Fibroblast of skin of scalp (primary cell): ENCODE results near the gene RALB. TPM values are rescaled to one million over a fixed set of nuclear protein-coding genes. Genes with fewer than 3 reads are reported as not detected.

ENCODE experiments used
- DNase-seq: peaks from one replicate; pipeline ENCODE4 v3.0.0-alpha.2; 2013
- polyA plus RNA-seq, 2 experiments: library from polyadenylated mRNA; unstranded; fragments of 120-200 nt; gene quantifications; one replicate each; pipeline ENCODE4 v1.2.1, GENCODE V29; 2013; ENCODE audit not compliant: insufficient read length in 2 of 2

RALB gene, protein sequence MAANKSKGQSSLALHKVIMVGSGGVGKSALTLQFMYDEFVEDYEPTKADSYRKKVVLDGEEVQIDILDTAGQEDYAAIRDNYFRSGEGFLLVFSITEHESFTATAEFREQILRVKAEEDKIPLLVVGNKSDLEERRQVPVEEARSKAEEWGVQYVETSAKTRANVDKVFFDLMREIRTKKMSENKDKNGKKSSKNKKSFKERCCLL
- 40.0 TPM for polyA plus RNA-seq (2013, experiment 1 of 2; ENCODE audit: insufficient read length)
- polyA plus RNA-seq (2013, experiment 2 of 2; ENCODE audit: insufficient read length), result 41.0 TPM

DNA sequence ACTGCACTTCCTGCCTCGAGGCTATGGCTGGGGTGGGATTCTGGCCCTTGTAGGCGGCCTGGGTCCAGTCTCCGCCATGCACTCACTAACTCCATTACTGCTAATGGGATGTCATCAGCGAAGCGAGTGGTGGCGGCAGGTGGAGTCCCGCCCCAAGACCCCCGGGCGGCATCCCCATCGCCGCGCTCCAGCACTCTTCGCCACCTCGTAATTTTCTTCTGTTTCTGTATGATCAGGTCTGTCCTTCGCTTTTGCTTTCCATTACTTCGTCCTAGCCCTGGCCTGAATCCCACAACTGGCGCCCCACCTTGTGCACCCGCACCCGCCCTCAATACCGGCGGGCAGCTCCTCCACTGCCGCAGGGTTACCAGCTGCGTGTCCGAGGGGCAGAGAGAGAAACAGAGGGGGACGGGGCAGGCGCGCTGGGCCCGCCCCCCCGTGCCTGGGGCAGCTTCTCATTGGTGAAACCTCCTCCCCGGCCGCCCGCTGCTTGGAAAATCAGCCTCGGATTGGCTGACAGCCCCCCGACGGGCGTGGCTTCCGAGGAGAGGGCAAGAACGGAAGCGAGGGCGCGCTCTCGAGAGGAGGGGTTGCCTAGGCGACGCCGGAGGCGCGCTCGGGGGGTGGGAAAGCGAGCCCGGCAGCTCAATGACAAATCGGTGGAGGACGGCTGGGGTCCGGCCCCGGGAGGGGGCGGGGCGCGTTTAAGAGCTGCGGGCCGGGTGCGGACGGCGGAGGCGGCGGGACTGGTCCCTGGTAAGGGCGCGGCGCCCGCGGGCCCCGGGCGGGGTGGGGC is at the start of gene RALB:
Gene RALB (plus strand): TSS at position 628 of the 796 bp plus-strand sequence. CDS start 25,813 bp downstream, outside the sequence.
- DNase-seq, result peak; percentile 98

DNA sequence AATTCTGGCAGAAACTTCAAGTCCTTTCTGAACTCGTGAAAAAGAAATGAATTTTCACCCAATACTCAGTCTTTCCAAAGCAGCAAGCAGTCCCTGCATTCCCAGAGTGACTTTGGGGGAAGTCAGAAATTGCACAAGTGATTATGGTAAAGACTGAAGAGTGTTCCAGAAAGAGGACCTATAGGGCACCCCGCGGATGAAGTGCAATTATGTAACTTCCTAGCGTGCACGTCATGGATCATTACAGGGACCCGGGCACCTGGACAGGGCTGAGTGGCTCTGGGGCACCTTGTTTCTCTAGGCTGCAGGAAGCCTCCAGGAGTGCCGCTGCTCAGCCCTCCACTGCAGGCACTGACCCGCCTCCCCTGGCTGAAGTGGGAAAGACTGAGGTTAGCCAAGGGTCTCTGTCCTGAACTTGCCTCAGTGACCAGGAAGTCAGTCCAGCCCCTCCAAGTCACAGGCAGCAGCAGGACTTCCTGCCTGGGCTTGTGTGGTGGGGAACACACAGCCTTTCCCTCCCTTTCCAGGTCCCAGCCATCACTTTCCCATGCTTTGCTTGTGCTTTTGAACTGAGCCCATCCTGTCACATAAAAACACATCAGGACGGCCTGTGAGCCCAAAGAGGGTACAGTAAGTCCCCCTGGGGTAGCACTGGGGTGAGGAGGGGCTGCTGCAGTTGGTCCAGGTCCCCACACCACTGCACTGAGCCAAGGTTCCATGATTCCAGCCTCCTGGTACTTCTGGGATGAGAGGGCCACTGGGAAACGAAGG is 49.2 kb upstream of the RALB start:
- DNase-seq, result no peak

DNA sequence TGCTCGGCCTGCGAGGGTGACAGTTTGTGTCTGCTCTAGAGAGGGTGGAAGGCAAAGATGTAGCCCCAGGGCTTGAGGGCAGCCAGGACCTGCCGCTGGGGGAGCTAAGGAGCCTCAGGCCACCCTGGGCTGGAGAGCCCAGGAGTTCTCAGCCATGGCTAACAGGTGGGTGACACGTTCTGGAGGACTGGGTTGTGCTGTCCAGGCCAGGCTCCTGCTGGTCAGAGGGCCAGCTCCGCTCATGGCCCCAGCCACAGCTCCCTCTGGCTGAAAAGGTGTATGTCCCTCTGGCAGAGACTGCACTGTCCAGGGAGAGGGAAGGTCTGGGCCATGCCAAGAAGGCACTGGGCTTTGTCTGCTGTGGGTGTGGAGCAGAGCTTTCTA is 48.6 kb upstream of the RALB start:
- DNase-seq, result no peak

DNA sequence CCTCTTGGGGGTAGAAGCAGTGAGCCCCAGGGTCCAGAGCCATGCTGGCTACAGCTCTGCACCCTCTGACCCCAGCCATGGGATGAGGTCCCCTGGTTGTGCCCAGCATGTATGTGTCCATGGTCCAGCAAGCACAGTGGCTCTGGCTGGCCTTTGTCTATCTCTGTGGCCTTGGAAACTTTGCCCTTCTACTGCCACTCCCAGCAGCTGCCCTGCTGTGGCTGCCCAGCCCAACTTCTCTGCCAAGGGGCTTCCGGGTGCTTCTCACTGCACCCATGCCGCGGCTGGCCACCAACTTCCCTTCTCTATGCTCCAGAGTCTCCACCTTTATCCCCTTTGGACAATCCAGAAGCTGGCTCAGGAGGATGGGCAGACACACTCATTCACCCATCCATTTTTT is 48.2 kb upstream of the RALB start:
- DNase-seq, result no peak

DNA sequence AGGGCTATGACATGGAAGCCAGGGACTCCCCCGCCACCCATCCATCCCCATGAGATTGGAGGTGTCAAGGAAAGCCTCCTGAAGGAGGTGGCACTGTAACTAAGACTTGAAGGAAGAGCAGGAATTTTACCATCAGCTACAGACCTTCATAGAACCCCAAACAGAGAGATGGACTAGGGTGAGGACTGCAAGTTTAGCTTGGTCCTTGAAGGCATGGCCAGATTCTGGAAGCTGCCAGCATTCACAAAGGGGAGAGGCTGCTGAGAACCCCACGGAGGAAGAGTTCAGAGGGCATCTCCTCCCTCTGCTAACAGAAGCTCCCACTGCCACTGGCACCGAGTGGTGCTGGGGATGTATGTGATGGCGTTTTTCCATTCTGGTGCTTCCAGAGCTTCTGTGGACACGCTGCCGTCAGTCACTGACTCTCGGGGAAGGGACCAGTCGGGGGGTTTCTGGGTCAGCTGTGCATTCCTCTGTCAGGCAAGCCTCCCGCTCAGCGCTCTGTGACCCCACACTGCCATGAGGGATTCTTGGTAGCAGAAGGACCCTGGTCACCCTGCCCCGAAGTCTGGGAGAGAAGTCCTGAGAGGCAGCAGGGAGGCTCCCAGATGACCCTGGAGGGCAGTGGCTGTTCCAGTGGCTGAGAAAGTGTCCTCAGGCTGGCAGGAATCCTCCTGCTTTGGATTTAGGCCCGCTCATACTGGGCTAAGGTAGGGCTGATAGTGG is 47.5 kb upstream of the RALB start:
- DNase-seq, result no peak

DNA sequence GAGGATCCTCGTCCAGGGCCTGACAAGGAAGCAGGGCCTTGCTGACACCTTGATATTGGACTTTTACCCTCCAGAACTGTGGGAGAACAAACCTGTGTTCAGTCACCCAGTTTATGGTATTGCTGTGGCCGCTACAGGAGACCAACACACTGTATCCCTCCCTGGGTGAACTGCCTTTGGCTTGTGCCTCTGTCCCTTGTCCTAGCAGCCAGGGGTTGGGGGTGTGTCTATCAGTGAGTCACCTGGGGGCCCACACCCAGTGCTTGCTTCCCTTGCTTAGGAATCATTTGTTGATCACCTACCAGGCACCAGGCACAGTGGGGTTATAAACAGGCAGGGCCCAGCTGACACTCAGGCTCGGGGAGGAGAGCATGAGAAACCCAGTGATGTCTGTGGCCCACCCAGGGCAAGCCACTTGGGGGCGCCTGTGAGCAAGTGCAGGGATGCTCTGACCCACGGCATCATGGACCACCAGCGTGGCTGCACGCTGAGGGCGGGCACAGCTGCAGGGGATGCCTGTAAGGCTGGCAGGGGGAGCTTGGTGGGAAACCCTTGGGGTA is 46.5 kb upstream of the RALB start:
- DNase-seq, result peak; percentile 7

DNA sequence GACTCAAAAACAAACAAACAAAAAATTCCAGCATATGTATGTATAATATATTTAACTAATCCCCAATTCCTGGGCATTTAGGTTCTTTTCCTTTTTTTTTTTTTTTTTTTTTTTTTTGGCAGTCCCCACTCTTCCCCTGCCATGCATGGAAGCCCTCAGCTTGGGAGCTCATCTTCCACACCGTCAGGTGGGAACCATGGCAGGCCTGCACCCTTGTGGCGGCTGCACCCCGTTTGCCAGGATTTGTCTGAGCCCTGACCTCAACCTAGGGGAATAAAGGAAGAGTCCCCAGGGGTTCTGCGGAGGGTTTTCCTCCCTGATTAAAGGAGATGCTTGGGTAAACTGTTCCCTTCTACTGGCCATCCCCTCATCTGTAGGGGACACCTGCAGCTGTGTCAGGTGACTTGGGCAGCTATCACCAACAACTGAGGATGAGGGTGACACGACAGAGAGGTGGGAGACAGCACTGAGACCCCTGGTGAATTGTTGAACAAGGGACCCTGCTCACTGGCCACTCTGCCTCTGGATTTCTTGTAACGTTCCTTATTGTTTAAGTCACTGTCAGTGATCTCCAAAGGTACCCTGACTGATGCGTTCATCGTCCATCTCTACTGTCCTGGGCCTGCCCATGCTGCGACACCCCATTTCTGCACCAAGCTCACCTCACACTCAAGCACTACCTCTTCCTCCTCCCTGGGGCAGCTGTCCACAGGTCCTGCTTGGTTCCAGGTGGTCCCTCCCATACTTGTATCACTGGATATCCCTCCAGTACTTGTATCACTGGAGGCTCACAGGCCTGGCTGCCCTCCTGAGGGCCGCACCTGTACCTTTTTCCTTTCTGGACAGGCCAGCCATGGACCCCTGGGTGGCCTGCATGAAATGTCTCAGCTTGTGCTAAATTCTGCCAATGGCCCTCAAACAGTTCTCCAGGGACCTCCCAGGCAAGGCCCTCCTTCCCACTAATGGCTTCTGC is 44.0 kb upstream of the RALB start:
- no peak for DNase-seq

DNA sequence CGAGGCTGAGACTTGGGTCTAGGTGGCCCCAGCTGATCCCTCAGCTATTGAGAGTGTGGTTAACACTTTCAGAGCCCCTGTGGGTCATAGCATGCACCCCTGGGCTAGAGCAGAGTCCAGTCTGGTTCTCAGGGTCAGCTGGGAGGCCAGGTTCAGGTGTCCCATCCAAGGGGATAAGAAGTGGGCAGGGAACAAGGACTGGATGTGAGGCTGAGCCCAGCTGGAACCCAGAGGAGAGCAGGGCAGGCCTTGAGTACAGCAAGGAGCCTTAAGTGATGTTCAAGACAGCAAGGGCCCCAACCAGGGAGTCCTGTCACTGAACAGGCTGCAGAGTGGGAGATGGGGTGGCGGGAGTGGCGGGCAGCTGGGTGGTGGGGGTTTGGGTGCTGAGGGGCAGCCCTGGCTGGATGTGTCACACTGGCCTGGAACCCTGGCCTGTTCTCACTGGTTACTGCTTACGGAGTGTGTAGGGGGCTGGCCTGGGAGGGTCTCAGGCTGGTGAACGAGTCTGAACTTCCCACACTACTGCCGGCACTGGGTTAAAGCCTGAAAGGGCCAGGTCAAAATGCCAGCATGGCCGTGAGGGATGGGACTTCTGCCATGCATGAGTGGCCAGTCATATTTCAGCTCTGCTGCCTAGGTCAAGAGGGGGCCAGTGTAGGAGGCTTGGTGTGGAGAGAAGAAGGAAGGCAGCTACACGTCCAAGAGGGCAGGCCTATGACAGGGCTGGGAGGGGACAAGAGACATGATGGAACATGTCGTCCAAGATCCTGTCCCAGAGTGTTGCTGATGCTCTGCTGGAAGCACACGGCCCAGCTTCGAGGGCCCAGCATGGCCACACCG is 43.0 kb upstream of the RALB start:
- no peak for DNase-seq

DNA sequence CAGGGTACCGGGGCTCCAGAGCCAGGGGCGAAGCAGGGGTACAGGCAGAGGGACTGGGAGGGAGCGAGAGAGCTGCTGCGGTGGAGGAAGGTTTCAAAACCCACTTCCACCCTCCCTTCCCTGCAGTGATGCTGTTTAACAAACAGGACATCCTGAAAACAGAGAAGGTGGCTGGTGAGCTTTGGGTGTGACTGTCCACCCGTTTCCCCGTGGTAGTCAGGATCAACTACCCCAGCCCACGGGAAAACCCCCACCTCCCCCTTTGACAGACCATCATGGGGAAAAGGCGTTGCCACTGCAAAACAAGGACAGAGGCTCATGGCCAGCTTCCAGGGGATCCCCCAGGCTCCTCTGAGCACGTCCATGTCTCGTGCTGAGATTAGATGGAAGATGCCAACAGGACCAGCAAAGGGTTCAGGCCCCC is 42.4 kb upstream of the RALB start:
- no peak for DNase-seq

DNA sequence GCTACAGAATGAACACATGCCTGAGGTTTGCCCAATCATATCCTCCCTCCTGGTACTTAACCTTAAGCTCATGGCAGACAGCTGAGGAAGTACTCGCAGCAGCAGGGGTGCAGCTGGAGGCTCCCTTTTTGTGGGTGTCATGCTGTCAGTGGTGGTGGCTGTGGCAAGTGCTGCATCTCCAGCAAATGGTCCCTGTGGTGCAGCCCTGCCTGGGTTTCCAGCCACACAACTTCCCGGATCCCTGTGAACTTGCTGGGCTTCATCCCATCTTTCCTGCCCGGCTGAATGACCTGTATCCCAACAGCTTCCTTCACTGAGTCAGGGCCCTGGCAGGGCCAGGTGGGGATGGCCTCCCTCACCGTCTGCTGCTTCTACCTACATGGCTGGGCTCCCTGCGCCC is 34.5 kb upstream of the RALB start:
- DNase-seq, result no peak

DNA sequence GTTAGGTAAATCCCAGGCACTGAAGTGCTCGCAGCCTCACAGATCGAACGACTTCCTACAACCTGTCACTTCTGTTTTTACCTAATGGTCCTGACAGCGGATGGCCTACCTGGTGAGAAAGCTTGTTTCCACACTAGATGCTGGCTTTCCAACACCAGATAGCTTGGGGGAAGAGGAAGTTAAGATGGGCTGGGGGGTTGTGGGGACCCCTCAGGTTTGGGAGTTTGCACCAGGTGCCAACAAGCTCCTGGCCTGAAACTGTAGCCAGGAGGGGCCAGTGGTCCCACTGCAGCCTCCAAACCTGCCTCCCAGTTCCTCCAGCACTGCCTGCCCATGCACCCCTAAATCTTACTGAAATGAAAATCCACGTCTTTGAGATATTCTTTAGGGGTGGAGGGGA is 33.4 kb upstream of the RALB start:
- no peak for DNase-seq

DNA sequence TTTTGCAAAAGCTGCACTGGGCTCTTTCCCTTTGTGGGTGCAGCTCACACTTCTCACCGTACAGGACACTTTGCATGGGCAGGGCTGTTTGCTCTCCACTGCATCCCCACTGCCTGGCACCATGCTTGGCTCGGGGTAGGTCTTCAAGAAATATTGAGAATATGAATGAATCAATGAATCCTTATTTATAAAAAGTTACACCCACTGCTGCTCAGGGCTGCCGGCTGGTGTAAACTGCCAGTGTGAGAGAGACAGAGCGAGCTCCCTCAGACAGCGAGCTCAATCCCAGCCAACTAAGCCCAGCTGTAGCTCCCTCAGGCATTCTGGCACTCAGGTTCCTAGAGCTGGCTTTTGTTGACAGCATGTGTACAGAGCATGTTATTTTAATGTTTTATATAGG is 32.9 kb upstream of the RALB start:
- no peak for DNase-seq

DNA sequence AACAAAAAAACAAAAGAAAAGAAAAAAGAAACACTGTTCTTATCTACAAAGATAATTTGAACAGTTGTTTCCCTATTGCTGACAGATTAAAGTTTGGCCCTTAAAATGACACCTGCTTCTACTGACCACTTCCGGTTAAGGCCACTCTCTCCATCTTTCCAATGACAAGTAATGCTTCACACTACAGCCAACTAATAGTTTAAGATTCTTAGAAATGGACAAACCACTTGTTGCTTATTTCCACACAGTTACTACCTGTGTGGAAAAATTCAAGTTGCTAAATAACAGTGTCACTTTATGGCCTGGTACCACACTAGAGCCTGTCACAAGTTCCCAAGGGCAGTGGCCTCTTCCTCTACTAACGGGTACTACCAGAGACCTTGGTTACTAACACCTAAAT is 31.9 kb upstream of the RALB start:
- DNase-seq, result no peak

DNA sequence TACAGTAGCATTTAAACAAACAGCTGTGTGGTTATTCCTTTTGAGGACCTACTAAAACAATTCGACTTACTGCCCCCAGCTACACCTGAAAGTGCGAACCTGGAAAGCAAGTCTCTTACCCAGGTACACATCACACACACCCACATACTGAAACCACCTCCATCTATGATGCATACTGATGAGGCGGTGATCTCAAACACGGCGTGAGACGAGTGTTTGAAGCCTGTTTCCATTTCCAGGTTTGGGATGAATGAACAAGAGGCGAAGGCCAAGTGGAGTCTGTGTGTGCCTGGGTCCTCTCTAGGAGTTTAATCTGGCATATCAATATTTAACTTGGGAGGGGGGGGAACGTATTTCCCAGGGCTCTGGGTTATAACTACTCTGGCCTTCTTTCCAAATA is 31.0 kb upstream of the RALB start:
- no peak for DNase-seq

DNA sequence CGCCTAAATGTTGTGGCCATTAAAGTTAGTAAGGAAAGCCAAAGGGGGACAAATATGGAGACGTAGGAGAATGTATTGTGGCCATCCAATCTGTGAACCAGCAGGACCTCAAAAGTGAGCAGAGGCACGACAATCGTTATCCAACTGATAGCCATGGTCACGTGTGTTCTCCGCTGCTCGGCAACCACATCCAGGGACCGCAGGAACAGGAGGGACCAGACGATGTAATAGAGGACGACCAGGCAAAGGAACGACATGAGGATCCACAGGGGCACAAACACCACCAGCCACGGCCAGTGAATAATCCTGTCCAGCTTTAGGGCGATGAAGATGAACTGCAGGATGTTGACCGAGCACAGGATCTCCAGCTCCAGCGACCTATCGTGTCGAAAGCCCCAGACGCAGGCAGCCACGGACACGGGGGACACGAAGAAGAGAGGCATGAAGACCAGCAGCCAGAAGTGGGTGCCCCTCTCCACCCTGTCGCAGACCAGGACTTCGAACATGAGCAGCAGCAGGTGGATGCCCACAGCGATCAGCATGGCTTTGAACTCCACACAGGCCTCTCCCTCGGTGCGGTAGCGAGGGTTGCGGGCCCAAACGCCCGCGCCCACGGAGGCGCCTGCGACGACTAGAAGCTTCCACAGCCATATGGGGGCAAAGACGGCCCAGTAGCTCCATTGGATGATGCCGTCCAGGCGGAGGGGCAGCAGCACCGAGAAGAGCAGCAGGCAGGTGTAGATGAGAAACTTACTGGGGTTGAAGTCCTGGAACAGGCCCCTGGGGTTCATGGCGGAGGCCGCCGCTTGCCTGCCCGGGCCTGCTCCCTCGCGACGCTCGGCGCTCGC is 30.2 kb upstream of the RALB start:
- no peak for DNase-seq

DNA sequence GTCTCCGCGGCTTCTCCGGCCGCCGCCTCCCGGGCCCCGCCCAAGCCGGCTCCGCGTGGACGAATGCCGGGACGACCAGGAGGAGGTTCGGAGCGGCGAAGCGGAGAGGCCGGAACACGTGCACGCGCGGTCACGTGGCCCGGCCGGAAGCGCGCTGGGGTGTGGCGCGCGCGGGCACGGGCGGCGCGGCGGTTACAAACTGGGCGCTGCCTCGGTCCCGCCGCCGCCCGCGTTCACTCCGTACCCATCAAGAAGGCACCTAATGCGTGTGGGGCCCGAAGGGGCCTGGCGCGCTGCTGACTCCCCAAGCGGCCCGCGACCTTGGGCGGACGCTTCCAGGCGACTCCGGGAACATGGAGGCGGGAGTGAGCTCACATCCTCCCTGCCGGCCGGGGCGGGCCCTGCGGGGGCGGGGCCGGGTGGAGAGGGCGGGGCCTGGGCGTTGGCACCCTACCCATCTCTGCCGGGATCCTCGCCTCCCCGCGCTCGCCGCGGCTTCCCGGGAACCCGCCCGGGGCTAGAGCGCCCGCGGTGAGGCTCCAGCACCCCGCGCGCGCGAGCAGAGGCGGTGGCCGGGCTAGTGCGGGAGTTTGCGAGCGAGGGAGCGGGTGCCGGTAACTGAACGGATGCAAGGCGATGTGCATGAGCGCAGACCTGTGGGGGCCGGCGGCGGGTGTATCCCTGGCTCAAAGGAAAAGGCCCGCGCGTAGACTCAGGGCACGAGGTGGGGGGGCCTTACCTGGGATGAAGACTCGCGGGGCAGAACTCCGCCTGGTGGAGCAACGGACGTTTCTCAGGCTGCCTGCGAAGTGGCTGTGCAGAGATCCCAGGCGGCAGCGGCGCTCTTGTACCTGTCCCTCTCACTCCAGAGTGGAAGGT is 29.4 kb upstream of the RALB start, which contains the start of gene TMEM185B:
Gene TMEM185B (minus strand): TSS at position 367 of the 879 bp plus-strand sequence. CDS start 424 bp downstream, outside the sequence.
- DNase-seq, result peak; percentile 87

DNA sequence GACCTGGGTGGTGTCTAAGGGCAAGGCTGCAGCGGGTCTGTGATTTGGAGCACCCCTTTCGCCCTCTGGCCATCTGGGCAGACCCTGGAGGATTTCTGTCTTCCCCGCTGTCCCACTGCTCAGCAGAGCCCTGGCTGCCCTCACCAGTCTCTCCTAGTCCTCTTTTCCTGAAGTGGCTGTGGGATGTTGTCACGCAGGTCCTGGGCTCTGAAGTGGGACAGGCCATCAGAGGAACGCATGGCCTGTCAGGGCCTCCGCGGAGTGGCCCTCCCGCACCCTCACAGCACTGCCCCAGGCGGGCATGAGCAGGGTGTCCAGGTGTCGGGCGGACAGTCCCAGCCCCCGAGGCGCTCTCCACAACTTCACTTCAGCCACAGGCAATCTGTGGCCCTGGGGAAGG is 28.4 kb upstream of the RALB start:
- no peak for DNase-seq
